AG04450 (cell line): ENCODE results near the gene GADD45B. TPM values are rescaled to one million over a fixed set of nuclear protein-coding genes. Genes with fewer than 3 reads are reported as not detected.

Experiments
- CTCF ChIA-PET: fragments of 300-600, 350-600 bp; formaldehyde crosslinking; extraction: SDS; loops from one replicate; lab custom pipeline; 2022; ENCODE audit warnings: antibody characterized with exemption, inconsistent platforms; lab: Charles Lee
- POLR2A ChIA-PET: fragments of 350-600 bp; formaldehyde crosslinking; extraction: SDS; loops from one replicate; lab custom pipeline; 2021; ENCODE audit warnings: antibody characterized with exemption, inconsistent platforms; lab: Yijun Ruan, JAX
- DNase-seq: peaks from one replicate; pipeline ENCODE4 v3.0.0-alpha.2; 2011; ENCODE audit warnings: low read depth, low spot score
- H3K27ac ChIP-seq: one replicate; pipeline ENCODE4 v1.5.1; 2012; ENCODE audit warnings: low read depth, low read length, control low read depth
- H3K27me3 ChIP-seq: one replicate; pipeline ENCODE4 v1.6.0; 2012; ENCODE audit warnings: low read length; ENCODE audit not compliant: control insufficient read depth, insufficient read depth
- H3K4me3 ChIP-seq: 2 replicates; pipeline ENCODE4 v1.5.1; 2011; ENCODE audit warnings: mild to moderate bottlenecking, low read depth, low read length, control low read depth
- H3K9me3 ChIP-seq: 2 replicates; pipeline ENCODE4 v1.5.1; 2012; ENCODE audit warnings: low read length; ENCODE audit not compliant: control insufficient read depth, insufficient read depth
- CTCF ChIP-seq: IDR thresholded peaks from 2 replicates; pipeline ENCODE4 v1.5.1; 2011; ENCODE audit warnings: low read depth, low read length, control low read depth, inconsistent platforms
- polyA plus RNA-seq: library from polyadenylated mRNA; depleted of rRNA; stranded (reverse); fragments of >200 nt; gene quantifications from 2 replicates; pipeline ENCODE4 v1.2.3, GENCODE V29; 2011

The GADD45B gene
- polyA plus RNA-seq, 1 experiment = 18.5 TPM

- H3K9me3 ChIP-seq = peaks cover 29% of the 10 kb centered on the region
- ChIA-PET CTCF (no interaction called here), POLR2A (interaction anchor here (0.5 to 1.4 kb wide), 2 partner anchors 8 to 123 kb away, joined by 4 to 6 read pairs; partner anchors contain the start of gene GADD45B)
- no peaks in the 10 kb centered on the region for H3K27me3 ChIP-seq
- TF ChIP-seq CTCF = no peak
- DNase-seq = no peak
- H3K4me3 ChIP-seq = no peak overlapping the region
- no peak overlapping the region for H3K27ac ChIP-seq
Measured at GRCh38 chr19:2484178-2484937, 8.4 kb downstream of the GADD45B start.

GRCh38 chr19:2485428-2485827, 9.5 kb downstream of the GADD45B start:
- no peak for TF ChIP-seq CTCF
- Histone ChIP-seq H3K27me3 (no peaks in the 10 kb centered on the region), H3K27ac (no peak overlapping the region), H3K4me3 (no peak overlapping the region), H3K9me3 (peaks cover 29% of the 10 kb centered on the region)
- no peak for DNase-seq
- CTCF ChIA-PET = no interaction called here
- POLR2A ChIA-PET = interaction anchor here (1.4 kb wide), 1 partner anchor 9 kb away, joined by 6 read pairs; the partner anchor contains the start of gene GADD45B

GRCh38 chr19:2487090-2487489, 11.2 kb downstream of the GADD45B start:
- no peak for DNase-seq
- CTCF ChIA-PET = no interaction called here
- POLR2A ChIA-PET = interaction anchor here (5.4 kb wide), 1 partner anchor 10 kb away, joined by 65 read pairs; the partner anchor contains the start of gene GADD45B
- Histone ChIP-seq H3K27me3 (no peaks in the 10 kb centered on the region), H3K4me3 (no peak overlapping the region), H3K27ac (no peak overlapping the region), H3K9me3 (peaks cover 24% of the 10 kb centered on the region)
- TF ChIP-seq CTCF = no peak

GRCh38 chr19:2487842-2488241, 11.9 kb downstream of the GADD45B start:
- no peak overlapping the region for H3K27ac ChIP-seq
- H3K9me3 ChIP-seq = peaks cover 17% of the 10 kb centered on the region
- no peak for TF ChIP-seq CTCF
- DNase-seq = no peak
- CTCF ChIA-PET = no interaction called here
- POLR2A ChIA-PET = interaction anchor here (5.4 kb wide), 1 partner anchor 11 kb away, joined by 65 read pairs; the partner anchor contains the start of gene GADD45B
- no peaks in the 10 kb centered on the region for H3K27me3 ChIP-seq
- no peak overlapping the region for H3K4me3 ChIP-seq

GRCh38 chr19:2488405-2488941, 12.5 kb downstream of the GADD45B start:
- Histone ChIP-seq H3K9me3 (peaks cover 11% of the 10 kb centered on the region), H3K27me3 (no peaks in the 10 kb centered on the region), H3K4me3 (no peak overlapping the region), H3K27ac (no peak overlapping the region)
- POLR2A ChIA-PET = interaction anchor here (5.4 kb wide), 1 partner anchor 11 kb away, joined by 65 read pairs; the partner anchor contains the start of gene GADD45B
- TF ChIP-seq CTCF = no peak
- CTCF ChIA-PET = no interaction called here
- no peak for DNase-seq
